ENCODE data around the gene MT1A. TPM values are rescaled to one million over a fixed set of nuclear protein-coding genes. Genes with fewer than 3 reads are reported as not detected.

The MT1A gene
- total RNA-seq, 1 experiment from 2014 or later: 2.8 TPM

DNA sequence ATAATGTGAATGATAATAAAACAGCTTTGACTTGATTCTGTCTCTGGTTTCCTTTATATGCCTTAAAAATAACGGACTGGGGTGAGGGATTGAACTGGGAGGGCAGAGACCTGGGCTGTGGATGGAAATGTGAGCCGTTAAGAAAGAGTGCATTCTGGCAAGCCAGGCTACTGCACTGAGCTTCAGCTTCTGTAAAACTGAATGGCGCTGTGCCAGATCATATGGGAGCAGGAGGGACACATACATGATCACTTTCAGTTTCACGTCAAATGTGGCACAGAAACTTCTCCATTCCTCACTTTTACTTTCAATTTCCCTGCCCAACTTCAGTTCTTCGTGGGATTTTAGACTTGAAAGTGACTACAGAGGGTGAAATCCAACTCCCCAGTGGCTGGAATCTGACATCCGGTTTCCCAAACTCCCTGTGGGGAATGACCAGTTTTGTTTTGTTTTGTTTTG is 29.0 kb upstream of the MT1A start (continued):
- no peak for TF ChIP-seq IRF2 (CRISPR knock-in tag; IDR thresholded peaks at IDR 0.05; ENCODE audit: borderline replicate concordance, low read depth)
- TF ChIP-seq, protein P1, sequence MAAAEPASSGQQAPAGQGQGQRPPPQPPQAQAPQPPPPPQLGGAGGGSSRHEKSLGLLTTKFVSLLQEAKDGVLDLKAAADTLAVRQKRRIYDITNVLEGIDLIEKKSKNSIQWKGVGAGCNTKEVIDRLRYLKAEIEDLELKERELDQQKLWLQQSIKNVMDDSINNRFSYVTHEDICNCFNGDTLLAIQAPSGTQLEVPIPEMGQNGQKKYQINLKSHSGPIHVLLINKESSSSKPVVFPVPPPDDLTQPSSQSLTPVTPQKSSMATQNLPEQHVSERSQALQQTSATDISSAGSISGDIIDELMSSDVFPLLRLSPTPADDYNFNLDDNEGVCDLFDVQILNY (CRISPR knock-in tag; IDR thresholded peaks at IDR 0.05): no peak
- TF ChIP-seq, protein P2, sequence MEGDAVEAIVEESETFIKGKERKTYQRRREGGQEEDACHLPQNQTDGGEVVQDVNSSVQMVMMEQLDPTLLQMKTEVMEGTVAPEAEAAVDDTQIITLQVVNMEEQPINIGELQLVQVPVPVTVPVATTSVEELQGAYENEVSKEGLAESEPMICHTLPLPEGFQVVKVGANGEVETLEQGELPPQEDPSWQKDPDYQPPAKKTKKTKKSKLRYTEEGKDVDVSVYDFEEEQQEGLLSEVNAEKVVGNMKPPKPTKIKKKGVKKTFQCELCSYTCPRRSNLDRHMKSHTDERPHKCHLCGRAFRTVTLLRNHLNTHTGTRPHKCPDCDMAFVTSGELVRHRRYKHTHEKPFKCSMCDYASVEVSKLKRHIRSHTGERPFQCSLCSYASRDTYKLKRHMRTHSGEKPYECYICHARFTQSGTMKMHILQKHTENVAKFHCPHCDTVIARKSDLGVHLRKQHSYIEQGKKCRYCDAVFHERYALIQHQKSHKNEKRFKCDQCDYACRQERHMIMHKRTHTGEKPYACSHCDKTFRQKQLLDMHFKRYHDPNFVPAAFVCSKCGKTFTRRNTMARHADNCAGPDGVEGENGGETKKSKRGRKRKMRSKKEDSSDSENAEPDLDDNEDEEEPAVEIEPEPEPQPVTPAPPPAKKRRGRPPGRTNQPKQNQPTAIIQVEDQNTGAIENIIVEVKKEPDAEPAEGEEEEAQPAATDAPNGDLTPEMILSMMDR (IDR thresholded peaks at IDR 0.05): no peak
- TF ChIP-seq ZNF138 (CRISPR knock-in tag; conservative IDR thresholded peaks at IDR 0.05): no peak
- TF ChIP-seq, protein P3, sequence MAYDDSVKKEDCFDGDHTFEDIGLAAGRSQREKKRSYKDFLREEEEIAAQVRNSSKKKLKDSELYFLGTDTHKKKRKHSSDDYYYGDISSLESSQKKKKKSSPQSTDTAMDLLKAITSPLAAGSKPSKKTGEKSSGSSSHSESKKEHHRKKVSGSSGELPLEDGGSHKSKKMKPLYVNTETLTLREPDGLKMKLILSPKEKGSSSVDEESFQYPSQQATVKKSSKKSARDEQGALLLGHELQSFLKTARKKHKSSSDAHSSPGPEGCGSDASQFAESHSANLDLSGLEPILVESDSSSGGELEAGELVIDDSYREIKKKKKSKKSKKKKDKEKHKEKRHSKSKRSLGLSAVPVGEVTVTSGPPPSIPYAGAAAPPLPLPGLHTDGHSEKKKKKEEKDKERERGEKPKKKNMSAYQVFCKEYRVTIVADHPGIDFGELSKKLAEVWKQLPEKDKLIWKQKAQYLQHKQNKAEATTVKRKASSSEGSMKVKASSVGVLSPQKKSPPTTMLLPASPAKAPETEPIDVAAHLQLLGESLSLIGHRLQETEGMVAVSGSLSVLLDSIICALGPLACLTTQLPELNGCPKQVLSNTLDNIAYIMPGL (CRISPR knock-in tag; IDR thresholded peaks at IDR 0.05): no peak
- TF ChIP-seq NFATC4 (CRISPR knock-in tag; IDR thresholded peaks at IDR 0.05): no peak

DNA sequence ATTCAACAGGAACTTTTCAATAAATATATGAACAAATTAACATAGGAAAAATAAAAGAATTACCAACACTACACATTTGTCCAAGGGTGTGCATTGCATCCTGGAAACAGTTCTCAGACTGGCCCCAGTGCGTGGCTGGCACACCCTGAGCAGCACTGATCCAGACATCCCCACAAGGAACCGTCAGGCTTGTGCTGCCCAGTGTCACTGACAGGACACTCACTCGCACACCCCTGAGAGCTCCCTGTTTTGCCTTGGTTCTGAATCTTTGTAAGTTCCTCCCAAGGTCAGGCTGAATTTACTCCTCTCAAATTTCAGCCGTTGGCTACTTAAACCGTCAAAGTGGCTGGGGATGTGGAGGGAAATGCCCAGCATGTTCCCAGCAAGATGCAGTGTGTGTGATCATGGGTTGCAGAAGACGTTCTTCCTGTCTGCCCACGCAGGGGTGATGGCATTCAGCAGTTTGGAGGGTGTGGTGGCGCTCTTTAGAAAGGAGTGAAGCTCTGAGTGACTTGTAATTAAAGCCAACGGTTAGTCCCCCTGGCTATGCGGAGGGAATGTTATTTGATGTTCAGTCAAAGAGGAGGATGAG is 28.4 kb upstream of the MT1A start:
- Mint-ChIP-seq H3K27me3 (ENCODE audit: low read depth) (peaks cover 86% of the 10 kb centered on the region), H3K4me1 (peaks cover 48% of the 10 kb centered on the region), H3K4me3 (peak overlapping the region; percentile 79), H3K27ac (no peak overlapping the region), H3K36me3 (no peaks in the 10 kb centered on the region), H3K9me3 (no peaks in the 10 kb centered on the region)
- POLR2A ChIA-PET: interaction anchor here (0.8 to 4.8 kb wide), 3 partner anchors 16 to 55 kb away, joined by 3 to 68 read pairs (median 3); partner anchors contain the start of gene MT1E
- DNase-seq (ENCODE audit: low spot score) (no peak), ATAC-seq (no peak)
- CTCF ChIA-PET: interaction anchor here (1.0 to 4.5 kb wide), 4 partner anchors 9 to 96 kb away, joined by 3 to 28 read pairs (median 13); no protein-coding TSS in a partner anchor
- no peak for TF ChIP-seq ESRRA (CRISPR knock-in tag; IDR thresholded peaks at IDR 0.05; ENCODE audit: borderline replicate concordance)
- no peak for TF ChIP-seq CBFB (CRISPR knock-in tag; IDR thresholded peaks at IDR 0.05; ENCODE audit: low read depth)
- TF ChIP-seq CREM (CRISPR knock-in tag; IDR thresholded peaks at IDR 0.05): no peak
- TF ChIP-seq, protein P4, sequence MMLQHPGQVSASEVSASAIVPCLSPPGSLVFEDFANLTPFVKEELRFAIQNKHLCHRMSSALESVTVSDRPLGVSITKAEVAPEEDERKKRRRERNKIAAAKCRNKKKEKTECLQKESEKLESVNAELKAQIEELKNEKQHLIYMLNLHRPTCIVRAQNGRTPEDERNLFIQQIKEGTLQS (CRISPR knock-in tag; conservative IDR thresholded peaks at IDR 0.05): no peak
- TF ChIP-seq, protein P5, sequence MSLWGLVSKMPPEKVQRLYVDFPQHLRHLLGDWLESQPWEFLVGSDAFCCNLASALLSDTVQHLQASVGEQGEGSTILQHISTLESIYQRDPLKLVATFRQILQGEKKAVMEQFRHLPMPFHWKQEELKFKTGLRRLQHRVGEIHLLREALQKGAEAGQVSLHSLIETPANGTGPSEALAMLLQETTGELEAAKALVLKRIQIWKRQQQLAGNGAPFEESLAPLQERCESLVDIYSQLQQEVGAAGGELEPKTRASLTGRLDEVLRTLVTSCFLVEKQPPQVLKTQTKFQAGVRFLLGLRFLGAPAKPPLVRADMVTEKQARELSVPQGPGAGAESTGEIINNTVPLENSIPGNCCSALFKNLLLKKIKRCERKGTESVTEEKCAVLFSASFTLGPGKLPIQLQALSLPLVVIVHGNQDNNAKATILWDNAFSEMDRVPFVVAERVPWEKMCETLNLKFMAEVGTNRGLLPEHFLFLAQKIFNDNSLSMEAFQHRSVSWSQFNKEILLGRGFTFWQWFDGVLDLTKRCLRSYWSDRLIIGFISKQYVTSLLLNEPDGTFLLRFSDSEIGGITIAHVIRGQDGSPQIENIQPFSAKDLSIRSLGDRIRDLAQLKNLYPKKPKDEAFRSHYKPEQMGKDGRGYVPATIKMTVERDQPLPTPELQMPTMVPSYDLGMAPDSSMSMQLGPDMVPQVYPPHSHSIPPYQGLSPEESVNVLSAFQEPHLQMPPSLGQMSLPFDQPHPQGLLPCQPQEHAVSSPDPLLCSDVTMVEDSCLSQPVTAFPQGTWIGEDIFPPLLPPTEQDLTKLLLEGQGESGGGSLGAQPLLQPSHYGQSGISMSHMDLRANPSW (CRISPR knock-in tag; conservative IDR thresholded peaks at IDR 0.05; ENCODE audit: low read depth): no peak
- TF ChIP-seq, protein P6, sequence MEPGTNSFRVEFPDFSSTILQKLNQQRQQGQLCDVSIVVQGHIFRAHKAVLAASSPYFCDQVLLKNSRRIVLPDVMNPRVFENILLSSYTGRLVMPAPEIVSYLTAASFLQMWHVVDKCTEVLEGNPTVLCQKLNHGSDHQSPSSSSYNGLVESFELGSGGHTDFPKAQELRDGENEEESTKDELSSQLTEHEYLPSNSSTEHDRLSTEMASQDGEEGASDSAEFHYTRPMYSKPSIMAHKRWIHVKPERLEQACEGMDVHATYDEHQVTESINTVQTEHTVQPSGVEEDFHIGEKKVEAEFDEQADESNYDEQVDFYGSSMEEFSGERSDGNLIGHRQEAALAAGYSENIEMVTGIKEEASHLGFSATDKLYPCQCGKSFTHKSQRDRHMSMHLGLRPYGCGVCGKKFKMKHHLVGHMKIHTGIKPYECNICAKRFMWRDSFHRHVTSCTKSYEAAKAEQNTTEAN (CRISPR knock-in tag; IDR thresholded peaks at IDR 0.05): no peak
- TF ChIP-seq FOXJ3 (CRISPR knock-in tag; IDR thresholded peaks at IDR 0.05; ENCODE audit: borderline replicate concordance): no peak
- no peak for TF ChIP-seq NR2C2 (CRISPR knock-in tag; IDR thresholded peaks at IDR 0.05)
- no peak for TF ChIP-seq TP53 (CRISPR knock-in tag; IDR thresholded peaks at IDR 0.05)
- no peak for TF ChIP-seq ZNF219 (CRISPR knock-in tag; IDR thresholded peaks at IDR 0.05; ENCODE audit: borderline replicate concordance)
- TF ChIP-seq, protein P7, sequence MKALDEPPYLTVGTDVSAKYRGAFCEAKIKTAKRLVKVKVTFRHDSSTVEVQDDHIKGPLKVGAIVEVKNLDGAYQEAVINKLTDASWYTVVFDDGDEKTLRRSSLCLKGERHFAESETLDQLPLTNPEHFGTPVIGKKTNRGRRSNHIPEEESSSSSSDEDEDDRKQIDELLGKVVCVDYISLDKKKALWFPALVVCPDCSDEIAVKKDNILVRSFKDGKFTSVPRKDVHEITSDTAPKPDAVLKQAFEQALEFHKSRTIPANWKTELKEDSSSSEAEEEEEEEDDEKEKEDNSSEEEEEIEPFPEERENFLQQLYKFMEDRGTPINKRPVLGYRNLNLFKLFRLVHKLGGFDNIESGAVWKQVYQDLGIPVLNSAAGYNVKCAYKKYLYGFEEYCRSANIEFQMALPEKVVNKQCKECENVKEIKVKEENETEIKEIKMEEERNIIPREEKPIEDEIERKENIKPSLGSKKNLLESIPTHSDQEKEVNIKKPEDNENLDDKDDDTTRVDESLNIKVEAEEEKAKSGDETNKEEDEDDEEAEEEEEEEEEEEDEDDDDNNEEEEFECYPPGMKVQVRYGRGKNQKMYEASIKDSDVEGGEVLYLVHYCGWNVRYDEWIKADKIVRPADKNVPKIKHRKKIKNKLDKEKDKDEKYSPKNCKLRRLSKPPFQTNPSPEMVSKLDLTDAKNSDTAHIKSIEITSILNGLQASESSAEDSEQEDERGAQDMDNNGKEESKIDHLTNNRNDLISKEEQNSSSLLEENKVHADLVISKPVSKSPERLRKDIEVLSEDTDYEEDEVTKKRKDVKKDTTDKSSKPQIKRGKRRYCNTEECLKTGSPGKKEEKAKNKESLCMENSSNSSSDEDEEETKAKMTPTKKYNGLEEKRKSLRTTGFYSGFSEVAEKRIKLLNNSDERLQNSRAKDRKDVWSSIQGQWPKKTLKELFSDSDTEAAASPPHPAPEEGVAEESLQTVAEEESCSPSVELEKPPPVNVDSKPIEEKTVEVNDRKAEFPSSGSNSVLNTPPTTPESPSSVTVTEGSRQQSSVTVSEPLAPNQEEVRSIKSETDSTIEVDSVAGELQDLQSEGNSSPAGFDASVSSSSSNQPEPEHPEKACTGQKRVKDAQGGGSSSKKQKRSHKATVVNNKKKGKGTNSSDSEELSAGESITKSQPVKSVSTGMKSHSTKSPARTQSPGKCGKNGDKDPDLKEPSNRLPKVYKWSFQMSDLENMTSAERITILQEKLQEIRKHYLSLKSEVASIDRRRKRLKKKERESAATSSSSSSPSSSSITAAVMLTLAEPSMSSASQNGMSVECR (CRISPR knock-in tag; IDR thresholded peaks at IDR 0.05; ENCODE audit: borderline replicate concordance): no peak
- no peak for TF ChIP-seq SOX15 (CRISPR knock-in tag; IDR thresholded peaks at IDR 0.05)
- no peak for TF ChIP-seq JUN (CRISPR knock-in tag; IDR thresholded peaks at IDR 0.05)
- TF ChIP-seq, protein P8, sequence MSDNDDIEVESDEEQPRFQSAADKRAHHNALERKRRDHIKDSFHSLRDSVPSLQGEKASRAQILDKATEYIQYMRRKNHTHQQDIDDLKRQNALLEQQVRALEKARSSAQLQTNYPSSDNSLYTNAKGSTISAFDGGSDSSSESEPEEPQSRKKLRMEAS (CRISPR knock-in tag; IDR thresholded peaks at IDR 0.05): no peak
